Duodenal mucosa (tissue), 2 donors: ENCODE data around the gene SLC45A3.

Source experiments
- H3K27ac ChIP-seq: one replicate; pipeline ENCODE4 v1.7.0; 2013; ENCODE audit warnings: low read depth, low read length
- H3K27me3 ChIP-seq, 2 donors: one replicate each; pipeline ENCODE4 v1.7.0; 2013; ENCODE audit warnings: low read length in 2 of 2, control low read depth in 1 of 2; ENCODE audit not compliant: insufficient read depth in 2 of 2, control insufficient read depth in 1 of 2
- H3K36me3 ChIP-seq, 2 donors: one replicate each; pipeline ENCODE4 v1.7.0; 2013; ENCODE audit warnings: low read length in 2 of 2, control low read depth in 1 of 2; ENCODE audit not compliant: insufficient read depth in 2 of 2, control insufficient read depth in 1 of 2
- H3K4me1 ChIP-seq, 2 donors: one replicate each; pipeline ENCODE4 v1.7.0; 2013; ENCODE audit warnings: low read length in 2 of 2, control low read depth in 1 of 2; ENCODE audit not compliant: insufficient read depth in 2 of 2, control insufficient read depth in 1 of 2
- H3K4me3 ChIP-seq, 2 donors: one replicate each; pipeline ENCODE4 v1.7.0; 2013; ENCODE audit warnings: low read length in 2 of 2, low read depth in 1 of 2
- H3K9ac ChIP-seq, 2 donors: one replicate each; pipeline ENCODE4 v1.7.0; 2013; ENCODE audit warnings: low read length in 2 of 2, low read depth in 1 of 2
- H3K9me3 ChIP-seq, 2 donors: one replicate each; pipeline ENCODE4 v1.7.0; 2013; ENCODE audit warnings: low read length in 2 of 2, control low read depth in 1 of 2; ENCODE audit not compliant: control insufficient read depth in 1 of 2

SLC45A3 gene

GRCh38 chr1:205701420-205701819, 21.1 kb upstream of the SLC45A3 start:
- Histone ChIP-seq H3K27me3 (no peaks in the 10 kb centered on the region), H3K27ac (no peak overlapping the region), H3K4me1 (peaks cover 4 to 5% of the 10 kb centered on the region in 2 donors), H3K9ac (no peak overlapping the region), H3K36me3 (peaks cover 0 to 4% of the 10 kb centered on the region in 2 donors), H3K9me3 (no peaks in the 10 kb centered on the region), H3K4me3 (no peak overlapping the region)

- H3K4me3 ChIP-seq: no peak overlapping the region
- H3K4me1 ChIP-seq: peaks cover 4 to 5% of the 10 kb centered on the region in 2 donors
- H3K27ac ChIP-seq: no peak overlapping the region
- no peak overlapping the region for H3K9ac ChIP-seq
- no peaks in the 10 kb centered on the region for H3K9me3 ChIP-seq
- H3K36me3 ChIP-seq: peaks cover 0 to 4% of the 10 kb centered on the region in 2 donors
- no peaks in the 10 kb centered on the region for H3K27me3 ChIP-seq
These were observed 20.6 kb upstream of the SLC45A3 start for GRCh38 chr1:205700865-205701401.

DNA sequence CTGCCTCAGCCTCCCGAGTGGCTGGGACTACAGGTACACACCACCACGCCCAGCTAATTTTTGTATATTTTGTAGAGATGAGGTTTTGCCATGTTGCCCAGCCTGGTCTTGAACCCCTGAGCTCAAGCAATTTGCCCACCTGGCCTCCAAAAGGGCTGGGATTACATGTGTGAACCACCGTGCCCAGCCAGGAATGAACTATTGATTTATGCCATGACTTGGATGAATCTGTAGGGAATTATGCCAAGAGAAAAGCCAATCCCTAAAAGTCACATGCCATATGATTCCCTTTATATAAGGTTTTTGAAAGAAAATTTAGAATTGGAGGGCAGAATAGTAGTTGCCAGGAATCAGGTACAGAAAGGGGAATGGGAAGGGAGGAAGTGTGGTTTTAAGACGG, 19.1 kb upstream of the SLC45A3 start:
- no peak overlapping the region for H3K4me3 ChIP-seq
- no peak overlapping the region for H3K27ac ChIP-seq

DNA sequence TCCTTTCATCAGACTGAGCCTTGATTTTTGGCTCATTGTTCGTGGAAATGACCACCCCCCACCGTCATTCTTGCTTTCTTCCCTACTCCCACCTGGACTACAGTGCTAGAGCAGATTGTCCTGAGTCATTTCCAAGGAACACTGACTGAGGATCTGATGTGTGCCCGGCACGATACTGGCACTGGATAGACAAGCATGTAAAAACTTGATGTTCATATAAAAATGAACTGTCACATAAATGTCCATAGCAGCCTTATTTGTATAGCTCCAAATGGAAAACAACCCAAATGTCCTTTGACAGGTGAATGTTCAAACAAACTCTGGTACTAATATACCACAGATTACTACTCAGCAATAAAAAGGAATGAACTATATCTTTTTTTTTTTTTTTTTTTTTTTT, 18.6 kb upstream of the SLC45A3 start:
- Histone ChIP-seq H3K27ac (no peak overlapping the region), H3K36me3 (peaks cover 0 to 1% of the 10 kb centered on the region in 2 donors), H3K9me3 (no peaks in the 10 kb centered on the region), H3K4me3 (no peak overlapping the region), H3K27me3 (no peaks in the 10 kb centered on the region), H3K9ac (no peak overlapping the region), H3K4me1 (peaks cover 4 to 5% of the 10 kb centered on the region in 2 donors)

More for the DNA sequence above, 19.1 kb upstream of the SLC45A3 start:
- Histone ChIP-seq H3K9ac (no peak overlapping the region), H3K36me3 (peaks cover 0 to 4% of the 10 kb centered on the region in 2 donors), H3K27me3 (no peaks in the 10 kb centered on the region), H3K9me3 (no peaks in the 10 kb centered on the region), H3K4me1 (peaks cover 4 to 5% of the 10 kb centered on the region in 2 donors)

DNA sequence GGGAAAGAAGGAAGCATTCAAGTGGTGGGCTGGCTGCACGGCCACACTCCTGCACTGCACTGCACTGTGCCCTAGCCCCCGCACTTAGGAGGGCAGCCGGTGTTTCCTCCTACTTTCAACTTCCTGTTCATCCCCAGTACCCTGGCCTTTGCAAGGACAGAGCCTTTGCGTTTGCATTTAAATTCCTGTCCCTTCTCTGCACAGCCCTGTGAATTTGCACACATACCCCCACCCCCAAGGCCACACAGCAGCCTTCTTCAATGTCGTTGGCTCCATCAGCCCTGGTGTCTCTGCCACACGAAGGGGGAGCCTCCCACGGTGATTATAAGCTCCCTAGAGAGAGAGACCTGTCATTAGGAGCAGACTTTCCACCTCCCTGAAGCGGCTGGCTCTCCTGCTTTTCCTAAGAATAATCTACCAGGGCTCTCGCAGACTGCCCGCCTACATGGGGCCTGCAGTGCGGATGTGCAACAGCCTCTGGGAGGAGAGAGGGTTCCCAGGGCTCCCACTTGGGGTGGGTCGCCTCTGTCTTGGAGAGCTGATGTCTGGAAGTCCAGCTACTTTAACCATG, 13.2 kb upstream of the SLC45A3 start:
- no peaks in the 10 kb centered on the region for H3K27me3 ChIP-seq
- H3K4me3 ChIP-seq: no peak overlapping the region
- no peak overlapping the region for H3K27ac ChIP-seq
- no peaks in the 10 kb centered on the region for H3K36me3 ChIP-seq
- H3K4me1 ChIP-seq: peaks cover 7 to 10% of the 10 kb centered on the region in 2 donors
- H3K9ac ChIP-seq: no peak overlapping the region
- H3K9me3 ChIP-seq: no peaks in the 10 kb centered on the region

- H3K9me3 ChIP-seq: no peaks in the 10 kb centered on the region
- H3K4me1 ChIP-seq: peaks cover 6 to 9% of the 10 kb centered on the region in 2 donors
- H3K36me3 ChIP-seq: no peaks in the 10 kb centered on the region
- H3K4me3 ChIP-seq: no peak overlapping the region
- no peaks in the 10 kb centered on the region for H3K27me3 ChIP-seq
- no peak overlapping the region for H3K27ac ChIP-seq
- H3K9ac ChIP-seq: no peak overlapping the region
These were observed 12.1 kb upstream of the SLC45A3 start for GRCh38 chr1:205692423-205692822.

GRCh38 chr1:205690122-205690756, 9.9 kb upstream of the SLC45A3 start:
- H3K27me3 ChIP-seq: no peaks in the 10 kb centered on the region
- no peak overlapping the region for H3K4me3 ChIP-seq
- no peaks in the 10 kb centered on the region for H3K9me3 ChIP-seq
- peaks cover 3 to 5% of the 10 kb centered on the region in 2 donors for H3K4me1 ChIP-seq
- H3K27ac ChIP-seq: no peak overlapping the region
- no peak overlapping the region for H3K9ac ChIP-seq
- no peaks in the 10 kb centered on the region for H3K36me3 ChIP-seq

DNA sequence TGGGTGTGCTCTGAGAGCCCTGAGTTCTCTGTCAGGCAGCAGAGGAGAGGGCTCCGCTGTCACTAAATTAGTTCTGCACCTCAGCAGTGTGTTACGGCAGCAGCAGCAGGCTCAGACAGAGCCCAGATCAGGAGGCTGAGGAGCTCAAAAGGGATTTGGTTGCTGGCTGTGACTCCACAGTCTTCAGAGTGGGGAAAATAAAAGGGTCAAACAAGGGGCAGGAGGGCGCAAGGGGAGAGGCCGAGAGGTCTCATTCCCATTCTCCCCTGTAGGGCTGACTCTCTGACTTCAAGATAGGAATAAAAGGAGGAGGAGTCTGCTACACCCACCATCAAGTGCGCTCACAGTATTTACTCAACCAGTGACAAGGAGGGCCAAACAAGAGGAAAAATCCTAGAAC, 9.2 kb upstream of the SLC45A3 start:
- no peaks in the 10 kb centered on the region for H3K36me3 ChIP-seq
- H3K4me1 ChIP-seq: peaks cover 3 to 5% of the 10 kb centered on the region in 2 donors

DNA sequence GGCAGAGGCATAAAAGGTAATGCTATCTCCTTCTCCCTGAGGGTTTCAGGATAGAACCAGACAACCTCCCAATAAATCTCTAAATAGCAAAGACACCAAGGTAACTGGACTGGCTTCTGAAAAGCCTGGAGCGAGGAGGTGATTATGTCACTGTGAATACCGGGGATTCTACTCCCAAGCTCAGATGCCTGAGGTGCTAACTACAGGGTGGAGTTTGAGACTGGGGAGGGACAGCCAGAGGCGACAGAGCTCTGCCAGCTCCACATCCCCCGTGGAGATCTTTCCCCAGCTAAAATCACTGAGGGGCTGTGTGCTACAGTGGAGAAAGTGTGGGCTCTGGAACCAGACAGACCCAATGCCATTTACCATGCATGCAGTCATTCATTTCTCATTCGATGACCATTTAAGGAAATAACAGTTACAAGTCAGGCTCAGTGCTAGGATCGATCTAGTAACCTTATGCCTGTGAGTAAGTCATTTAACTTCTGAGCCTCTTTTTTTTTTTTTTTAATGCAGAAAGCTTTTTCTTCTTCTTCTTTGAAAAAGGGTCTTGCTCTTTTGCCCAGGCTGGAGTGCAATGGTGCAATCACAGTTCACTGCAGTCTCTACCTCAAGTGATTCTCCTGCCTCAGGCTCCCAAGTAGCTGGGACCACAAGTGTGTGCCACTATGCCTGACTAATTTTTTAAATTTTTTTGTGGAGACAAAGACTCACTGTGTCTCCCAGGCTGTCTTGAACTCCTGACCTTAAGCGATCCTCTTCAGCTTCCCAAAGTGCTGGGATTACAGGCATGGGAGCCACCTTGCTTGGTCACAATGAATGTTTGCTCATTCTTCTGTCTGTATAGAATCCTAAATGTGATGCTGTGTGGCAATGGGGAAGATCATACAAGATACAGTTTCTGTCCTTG, 8.1 kb upstream of the SLC45A3 start:
- peaks cover 3 to 5% of the 10 kb centered on the region in 2 donors for H3K4me1 ChIP-seq
- H3K27me3 ChIP-seq: no peaks in the 10 kb centered on the region
- H3K36me3 ChIP-seq: no peaks in the 10 kb centered on the region
- H3K4me3 ChIP-seq: no peak overlapping the region
- no peak overlapping the region for H3K27ac ChIP-seq
- H3K9ac ChIP-seq: no peak overlapping the region
- H3K9me3 ChIP-seq: no peaks in the 10 kb centered on the region

More for the DNA sequence above, 9.2 kb upstream of the SLC45A3 start:
- Histone ChIP-seq H3K9ac (no peak overlapping the region), H3K27me3 (no peaks in the 10 kb centered on the region), H3K9me3 (no peaks in the 10 kb centered on the region), H3K27ac (no peak overlapping the region), H3K4me3 (no peak overlapping the region)

- Histone ChIP-seq H3K36me3 (no peaks in the 10 kb centered on the region), H3K4me1 (peaks cover 3 to 5% of the 10 kb centered on the region in 2 donors), H3K27me3 (no peaks in the 10 kb centered on the region), H3K9ac (no peak overlapping the region), H3K27ac (no peak overlapping the region), H3K4me3 (no peak overlapping the region), H3K9me3 (no peaks in the 10 kb centered on the region)
These were observed 6.9 kb upstream of the SLC45A3 start for GRCh38 chr1:205687242-205687641.
